GM12872 (cell line): ENCODE results near the gene PTGIR.

Source experiments
- TF ChIP-seq, protein P1 (sequence below): IDR thresholded peaks from 3 replicates; pipeline ENCODE4 v1.5.1; 2011; ENCODE audit warnings: low read depth, mild to moderate bottlenecking, low read length, moderate library complexity; ENCODE audit not compliant: insufficient read depth

PTGIR gene

DNA sequence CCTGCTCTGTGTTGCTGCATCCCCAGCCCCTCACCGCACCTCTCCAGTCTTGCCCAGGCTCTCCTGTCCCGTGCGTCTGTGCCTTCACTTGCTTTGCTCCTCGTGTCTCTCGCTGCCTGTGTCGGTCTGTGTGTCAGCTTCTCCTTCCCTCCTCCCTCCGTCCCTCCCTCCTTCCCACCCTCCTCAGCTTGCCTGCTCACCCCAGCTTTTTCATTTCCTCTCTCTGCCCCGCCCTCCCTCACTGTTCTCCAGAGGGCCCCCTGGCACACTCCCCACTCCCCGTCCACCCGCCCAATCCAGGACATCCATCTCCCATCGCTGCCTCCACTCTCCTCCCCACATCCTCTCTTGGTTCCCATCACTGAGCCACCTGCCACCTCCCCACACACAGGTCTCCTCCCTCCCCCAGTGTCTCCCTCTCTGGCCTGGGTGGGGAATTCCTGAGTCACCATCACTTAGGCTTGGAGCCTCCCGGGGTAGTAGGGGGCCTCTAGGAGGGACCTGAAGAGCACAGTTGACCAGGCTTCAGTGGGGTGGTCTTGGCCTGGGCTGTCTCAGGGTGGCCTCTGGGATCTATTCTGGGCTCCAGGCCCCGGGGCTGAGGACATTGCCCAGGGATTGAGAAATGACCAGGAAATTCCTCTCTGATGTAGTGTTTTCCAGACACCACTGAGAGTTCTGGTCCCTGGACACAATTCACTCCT is at the start of gene PTGIR:
TSS of gene PTGIR (minus strand) at position 132 of the 704 bp plus-strand sequence. CDS start 864 bp downstream, outside the sequence.
- TF ChIP-seq, protein P1, sequence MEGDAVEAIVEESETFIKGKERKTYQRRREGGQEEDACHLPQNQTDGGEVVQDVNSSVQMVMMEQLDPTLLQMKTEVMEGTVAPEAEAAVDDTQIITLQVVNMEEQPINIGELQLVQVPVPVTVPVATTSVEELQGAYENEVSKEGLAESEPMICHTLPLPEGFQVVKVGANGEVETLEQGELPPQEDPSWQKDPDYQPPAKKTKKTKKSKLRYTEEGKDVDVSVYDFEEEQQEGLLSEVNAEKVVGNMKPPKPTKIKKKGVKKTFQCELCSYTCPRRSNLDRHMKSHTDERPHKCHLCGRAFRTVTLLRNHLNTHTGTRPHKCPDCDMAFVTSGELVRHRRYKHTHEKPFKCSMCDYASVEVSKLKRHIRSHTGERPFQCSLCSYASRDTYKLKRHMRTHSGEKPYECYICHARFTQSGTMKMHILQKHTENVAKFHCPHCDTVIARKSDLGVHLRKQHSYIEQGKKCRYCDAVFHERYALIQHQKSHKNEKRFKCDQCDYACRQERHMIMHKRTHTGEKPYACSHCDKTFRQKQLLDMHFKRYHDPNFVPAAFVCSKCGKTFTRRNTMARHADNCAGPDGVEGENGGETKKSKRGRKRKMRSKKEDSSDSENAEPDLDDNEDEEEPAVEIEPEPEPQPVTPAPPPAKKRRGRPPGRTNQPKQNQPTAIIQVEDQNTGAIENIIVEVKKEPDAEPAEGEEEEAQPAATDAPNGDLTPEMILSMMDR = no peak

DNA sequence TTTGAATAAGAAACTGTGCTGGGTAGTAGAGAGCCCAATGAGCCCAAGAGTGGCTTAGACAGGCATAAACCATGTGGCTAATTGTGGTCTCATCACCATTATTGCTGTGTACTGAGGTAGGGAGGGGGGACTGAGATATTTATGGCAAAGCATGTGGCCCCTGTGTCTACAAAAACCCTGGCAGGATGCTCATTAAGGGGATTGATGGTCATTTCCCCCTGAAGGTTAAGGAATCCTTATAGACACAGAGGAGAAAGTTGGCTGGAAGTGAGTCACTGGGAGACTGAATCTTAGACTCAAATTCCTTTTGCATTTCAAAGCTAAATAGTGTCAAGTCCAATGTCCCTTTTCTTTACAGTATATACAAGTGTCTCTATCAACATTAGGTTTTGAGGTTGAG is 45.9 kb upstream of the PTGIR start:
- TF ChIP-seq, protein P1 = no peak

DNA sequence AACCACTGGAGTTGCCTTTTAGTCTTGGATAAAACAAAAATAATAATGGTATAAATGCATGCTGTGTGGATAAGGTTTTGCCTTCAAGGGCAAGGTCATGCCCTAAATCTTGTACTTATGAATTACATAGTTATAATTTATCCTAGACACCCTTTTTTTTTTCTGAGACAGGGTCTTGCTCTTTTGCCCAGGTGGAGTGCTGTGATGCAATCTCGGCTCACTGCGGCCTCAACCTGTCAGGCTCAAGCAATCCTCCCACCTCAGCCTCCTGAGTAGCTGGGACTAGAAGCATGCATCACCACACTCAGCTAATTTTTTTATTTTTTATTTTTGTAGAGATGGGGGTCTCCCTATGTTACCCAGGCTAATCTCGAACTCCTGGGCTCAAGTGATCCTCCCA is 43.8 kb upstream of the PTGIR start:
- TF ChIP-seq, protein P1 = no peak

DNA sequence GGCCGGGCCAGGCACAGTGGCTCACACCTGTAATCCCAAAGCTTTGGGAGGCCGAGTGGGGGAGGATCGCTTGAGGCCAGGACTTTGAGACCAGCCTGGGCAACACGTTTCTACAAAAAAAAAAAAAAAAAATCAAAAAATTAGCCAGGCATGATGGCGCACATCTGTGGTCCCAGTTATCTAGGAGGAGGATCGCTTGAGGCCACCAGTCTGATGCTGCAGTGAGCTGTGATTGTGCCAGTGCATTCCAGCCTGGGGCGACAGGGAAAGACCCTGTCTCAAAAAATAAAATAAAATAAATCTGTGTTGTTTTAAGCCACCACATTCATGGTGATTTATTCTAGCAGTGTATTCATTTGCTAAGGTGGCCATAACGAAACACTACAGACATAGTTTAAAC is 40.2 kb upstream of the PTGIR start:
- TF ChIP-seq, protein P1 = no peak

- TF ChIP-seq, protein P1 = peak; percentile 93
Measured at GRCh38 chr19:46661735-46662592, 37.1 kb upstream of the PTGIR start.

GRCh38 chr19:46661020-46661731 is 36.3 kb upstream of the PTGIR start, which contains the start of gene DACT3:
TSS of gene DACT3 (minus strand) at chr19:46661182. CDS start at chr19:46661064, 118 bp downstream.
- TF ChIP-seq, protein P1 = no peak

GRCh38 chr19:46660551-46661019 is 35.7 kb upstream of the PTGIR start:
- TF ChIP-seq, protein P1 = no peak
